GM12878 (cell line): ENCODE measurements around the gene HOXB3. TPM values are rescaled to one million over a fixed set of nuclear protein-coding genes. Genes with fewer than 3 reads are reported as not detected.

Experiments used
- ATAC-seq: fragments of 200-7000 bp; cut with Tn5 transposase; 3 replicates; pipeline ENCODE4 v1.9.1; 2020; ENCODE audit warnings: mild to moderate bottlenecking, moderate library complexity
- BruUV-seq: library from RNA; stranded (reverse); fragments of 400-500 nt; replicated peaks from 2 replicates; lab custom pipeline; 2021; lab: Mats Ljungman, UMichigan
- CTCF ChIA-PET: fragments of 300-600 bp; sonication (Branson Sonifier 250); formaldehyde crosslinking; extraction: SDS; loops from one replicate; lab custom pipeline; 2021; ENCODE audit warnings: inconsistent platforms; lab: Yijun Ruan, JAX
- POLR2A ChIA-PET: fragments of 350-600 bp; formaldehyde crosslinking; extraction: SDS; loops from one replicate; lab custom pipeline; 2021; ENCODE audit warnings: inconsistent platforms; lab: Charles Lee
- RAD21 ChIA-PET: fragments of 300-600 bp; sonication (Branson Sonifier 250); formaldehyde crosslinking; loops from one replicate; lab custom pipeline; 2023; ENCODE audit warnings: antibody characterized with exemption; ENCODE audit not compliant: unreplicated experiment; lab: Charles Lee
- SMC1A ChIA-PET: fragments of 300-600 bp; sonication (Branson Sonifier 250); formaldehyde crosslinking; loops from one replicate; lab custom pipeline; 2023; ENCODE audit not compliant: unreplicated experiment, uncharacterized antibody; lab: Charles Lee
- DNase-seq: peaks from one replicate; pipeline ENCODE4 v3.0.0-alpha.2; 2011; ENCODE audit warnings: low read depth, low spot score
- FAIRE-seq: peaks from 3 replicates; lab custom pipeline; 2011; peaks lifted over from hg19 to GRCh38; lab: Jason Lieb, UNC
- H2AFZ ChIP-seq: 2 replicates; pipeline ENCODE4 v1.6.0; 2011; ENCODE audit warnings: low read depth, low read length, control low read depth; ENCODE audit not compliant: control insufficient read depth
- H3K27ac ChIP-seq: 2 replicates; pipeline ENCODE4 v1.5.1; 2011; ENCODE audit warnings: control low read depth; ENCODE audit not compliant: control insufficient read depth, insufficient read depth
- H3K27me3 ChIP-seq, 2 experiments: replicated peaks in 1 of 2; 2 replicates each; pipeline versions ENCODE4 v1.6.0 to v1.6.1; 2011; ENCODE audit warnings: low read length in 1 of 2; ENCODE audit not compliant: control insufficient read depth in 2 of 2, insufficient read depth in 2 of 2
- H3K36me3 ChIP-seq, 2 experiments: 2 replicates each; pipeline ENCODE4 v1.5.1; 2011; ENCODE audit warnings: low read length in 1 of 2; ENCODE audit not compliant: control insufficient read depth in 2 of 2, insufficient read depth in 2 of 2
- H3K4me1 ChIP-seq: 2 replicates; pipeline ENCODE4 v1.6.1; 2011; ENCODE audit warnings: mild to moderate bottlenecking, low read length, moderate library complexity, mixed read lengths; ENCODE audit not compliant: control insufficient read depth, insufficient read depth
- H3K4me2 ChIP-seq: 2 replicates; pipeline ENCODE4 v1.6.0; 2011; ENCODE audit warnings: control low read depth; ENCODE audit not compliant: control insufficient read depth, insufficient read depth
- H3K4me3 ChIP-seq: fragments of 200-600 bp; sonication (generic); 2 replicates; pipeline ENCODE4 v1.5.1; 2016
- H3K79me2 ChIP-seq: 2 replicates; pipeline ENCODE4 v1.6.0; 2011; ENCODE audit warnings: low read length; ENCODE audit not compliant: control insufficient read depth, insufficient read depth
- H3K9ac ChIP-seq: 2 replicates; pipeline ENCODE4 v1.8.0; 2011; ENCODE audit warnings: low read length, control low read depth, mixed read lengths; ENCODE audit not compliant: control insufficient read depth, insufficient read depth
- H3K9me3 ChIP-seq: replicated peaks from 3 replicates; pipeline ENCODE4 v1.5.1; 2011; ENCODE audit warnings: mild to moderate bottlenecking, low read length; ENCODE audit not compliant: control insufficient read depth, insufficient read depth
- H4K20me1 ChIP-seq: 2 replicates; pipeline ENCODE4 v1.6.0; 2011; ENCODE audit not compliant: control insufficient read depth, insufficient read depth
- ATF7 ChIP-seq: fragments of 450-650 bp; IDR thresholded peaks from 2 replicates; pipeline ENCODE4 v1.6.1; 2016; ENCODE audit warnings: low read depth, mild to moderate bottlenecking
- CBFB ChIP-seq: IDR thresholded peaks from 2 replicates; pipeline ENCODE4 v1.6.1; 2016; ENCODE audit warnings: antibody characterized with exemption, low read depth
- ETV6 ChIP-seq, 2 experiments: fragments of 450-650 bp in 1 of 2; IDR thresholded peaks in 1 of 2; conservative IDR thresholded peaks in 1 of 2; 2 replicates each; pipeline ENCODE4 v1.6.1; 2014; ENCODE audit warnings: antibody characterized with exemption in 1 of 2, borderline replicate concordance in 1 of 2, low read depth in 1 of 2, mild to moderate bottlenecking in 1 of 2, moderate library complexity in 1 of 2
- FOXK2 ChIP-seq: fragments of 450-650 bp; IDR thresholded peaks from 2 replicates; pipeline ENCODE4 v1.6.1; 2017; ENCODE audit warnings: mild to moderate bottlenecking, moderate library complexity
- IKZF2 ChIP-seq, 2 experiments: fragments of 450-650 bp; IDR thresholded peaks; 2 replicates each; pipeline ENCODE4 v1.6.1; 2017; ENCODE audit warnings: mild to moderate bottlenecking in 2 of 2, moderate library complexity in 2 of 2
- MLLT1 ChIP-seq: fragments of 450-650 bp; IDR thresholded peaks from 2 replicates; pipeline ENCODE4 v1.6.1; 2016; ENCODE audit warnings: mild to moderate bottlenecking
- MTA2 ChIP-seq: fragments of 450-650 bp; IDR thresholded peaks from 2 replicates; pipeline ENCODE4 v1.6.1; 2016; ENCODE audit warnings: low read depth, mild to moderate bottlenecking, moderate library complexity
- NR2C2 ChIP-seq: IDR thresholded peaks from 2 replicates; pipeline ENCODE4 v1.6.1; 2011; ENCODE audit warnings: borderline replicate concordance, low read depth; ENCODE audit not compliant: control insufficient read depth, insufficient read length
- RAD21 ChIP-seq: IDR thresholded peaks from 2 replicates; pipeline ENCODE4 v1.6.1; 2011; ENCODE audit warnings: mild to moderate bottlenecking, low read depth, low read length, moderate library complexity; ENCODE audit not compliant: insufficient read depth
- REST ChIP-seq: IDR thresholded peaks from 2 replicates; pipeline ENCODE4 v1.6.1; 2012; ENCODE audit warnings: mild to moderate bottlenecking, low read depth, low read length
- WGBS: methylation state at CpG from one replicate; pipeline ENCODE4 v1.1.6; 2016; ENCODE audit warnings: low lambda C conversion rate; ENCODE audit not compliant: insufficient replicate concordance, insufficient coverage; ENCODE audit errors: missing lambda C conversion rate; 5-methylcytosine and 5-hydroxymethylcytosine counted together
- in situ Hi-C: fragments of 300-500 bp; cut with MboI; formaldehyde crosslinking; loops from 9 replicates; pipeline ENCODE4 v1.14.3; 2018; ENCODE audit warnings: mixed read lengths
- intact Hi-C: fragments of 100-400 bp; cut with micrococcal nuclease; formaldehyde crosslinking; loops from one replicate; pipeline ENCODE4 v1.14.2; 2022; ENCODE audit not compliant: unreplicated experiment
- polyA plus RNA-seq, 11 experiments: library from polyadenylated mRNA; depleted of rRNA in 4 of 11; unstranded in 6 of 11; stranded (reverse) in 5 of 11; fragments of >200 nt; fragmentation: Nextera tagmentation in 4 of 11; fragmentation: Illumina TruSeq in 1 of 11; extraction: Ambion mirVana in 4 of 11; extraction: Trizol in 1 of 11; gene quantifications; 1 replicate in 1 of 11; 2 replicates in 10 of 11; pipeline versions ENCODE4 v1.2.1 to v1.2.3, GENCODE V29; 2011 to 2016; ENCODE audit warnings: inconsistent platforms in 2 of 11, missing spikeins in 2 of 11, low read depth in 1 of 11
- total RNA-seq, 4 experiments: library from RNA; depleted of rRNA in 3 of 4; stranded (reverse); fragments of >200 nt in 3 of 4; fragmentation: Illumina TruSeq in 1 of 4; extraction: Trizol in 1 of 4; gene quantifications; 2 replicates each; pipeline versions ENCODE4 v1.2.1 to v1.2.3, GENCODE V29; 2013 to 2021

The HOXB3 gene
- total and polyA plus RNA-seq, 10 of the 15 experiments (the other 5 are each of a cell fraction or from before 2014, with no cell fraction given), result 0.19 to 7.7 (median 2.9) TPM

- TF ChIP-seq REST (no peak), RAD21 (no peak), CBFB (no peak), ATF7 (no peak)
Measured at GRCh38 chr17:48596735-48597527, 6.9 kb upstream of the HOXB3 start (continued).

- Histone ChIP-seq H4K20me1 (no peaks in the 10 kb centered on the region), H3K9ac (no peak overlapping the region), H3K27me3 (peaks cover 8 to 46% of the 10 kb centered on the region in 2 experiments), H3K27ac (no peak overlapping the region), H3K4me2 (peak overlapping the region; percentile 66; the same call in 1 of the 2 replicates), H2AFZ (peak overlapping the region; percentile 23; the same call in 1 of the 2 replicates), H3K4me1 (peaks cover 10% of the 10 kb centered on the region), H3K4me3 (no peak overlapping the region), H3K36me3 (no peaks in the 10 kb centered on the region), H3K9me3 (no peaks in the 10 kb centered on the region), H3K79me2 (no peaks in the 10 kb centered on the region)
- no peak for DNase-seq
- 42% methylated on average over 42 of the region's 54 CpGs for WGBS
- no peak for ATAC-seq
- ChIA-PET RAD21 (interaction anchor here (0.7 kb wide), 1 partner anchor 265 kb away, joined by 3 read pairs; no protein-coding TSS in a partner anchor), SMC1A (interaction anchor here (1.0 to 1.2 kb wide), 3 partner anchors 83 to 323 kb away, joined by 3 to 4 read pairs (median 3); no protein-coding TSS in a partner anchor), CTCF (no interaction called here), POLR2A (no interaction called here)
- no TSS peak for BruUV-seq
- intact Hi-C loops, result loop anchor here (2.0 kb wide), 2 partner anchors 259 to 287 kb away; no protein-coding TSS in a partner anchor
- no peak for FAIRE-seq
- in situ Hi-C loops, result loop anchor here (5.0 kb wide), 1 partner anchor 334 kb away; no protein-coding TSS in a partner anchor
- TF ChIP-seq FOXK2 (no peak), REST (no peak), ETV6 (conservative IDR thresholded peaks at IDR 0.05 in 1 of 2, IDR thresholded peaks at IDR 0.05 in 1 of 2; ENCODE audit: borderline replicate concordance in 1 of 2, low read depth in 1 of 2) (no peak), IKZF2 (IDR thresholded peaks at IDR 0.05) (no peak), MTA2 (no peak), MLLT1 (no peak), NR2C2 (no peak)
Measured at GRCh38 chr17:48596000-48596734, 6.1 kb upstream of the HOXB3 start.
